ENCODE measurements around the gene RABIF.
"Not testable (repeated sequence)": the region's sequence is repeated elsewhere in the genome, so short reads cannot be mapped to it uniquely, and the experiment has no call there.

Gene RABIF

DNA sequence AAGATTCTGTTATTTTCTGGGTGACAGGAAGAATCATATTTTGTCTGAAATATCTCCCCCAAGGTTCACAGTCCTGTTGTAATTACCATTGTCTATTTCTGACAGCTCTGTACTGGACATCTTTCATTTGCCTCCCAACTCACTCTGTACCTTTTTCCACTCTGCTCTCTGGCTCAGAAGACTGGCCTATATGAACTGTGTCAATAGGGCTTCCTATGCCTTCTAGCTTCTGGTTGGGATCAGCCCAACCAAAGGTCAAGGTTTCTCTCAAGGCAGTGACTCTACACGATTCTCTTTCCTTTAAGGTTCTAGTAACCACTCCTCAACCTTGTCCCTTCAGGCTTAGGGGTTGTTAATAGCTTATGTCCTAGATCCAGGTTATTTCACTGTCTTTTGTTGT is 20.5 kb upstream of the RABIF start:
- H3K9ac ChIP-seq (ENCODE audit: low read length) = no peak overlapping the region
- no peak overlapping the region for H3K27ac ChIP-seq (ENCODE audit: low read depth, low read length)
- H3K9me2 ChIP-seq (replicated peaks; ENCODE audit: insufficient read depth, low read length) = no peaks in the 10 kb centered on the region
- peaks cover 26% of the 10 kb centered on the region; the same call in 1 of the 2 replicates for H3K36me3 ChIP-seq (ENCODE audit: low read length)
- H3K79me2 ChIP-seq (ENCODE audit: insufficient read depth, low read length) = no peaks in the 10 kb centered on the region
- H3K27me3 ChIP-seq (ENCODE audit: low read length) = no peaks in the 10 kb centered on the region
- no peak overlapping the region for H2AFZ ChIP-seq (ENCODE audit: low read depth, low read length, severe bottlenecking)
- no peak overlapping the region for H3K4me2 ChIP-seq (ENCODE audit: low read depth, low read length, poor library complexity, severe bottlenecking)
- H3F3A ChIP-seq (ENCODE audit: insufficient read depth) = no peaks in the 10 kb centered on the region
- no peak for TF ChIP-seq EZH2phosphoT487 (conservative IDR thresholded peaks at IDR 0.05; ENCODE audit: low read length)
- TF ChIP-seq, protein P1, sequence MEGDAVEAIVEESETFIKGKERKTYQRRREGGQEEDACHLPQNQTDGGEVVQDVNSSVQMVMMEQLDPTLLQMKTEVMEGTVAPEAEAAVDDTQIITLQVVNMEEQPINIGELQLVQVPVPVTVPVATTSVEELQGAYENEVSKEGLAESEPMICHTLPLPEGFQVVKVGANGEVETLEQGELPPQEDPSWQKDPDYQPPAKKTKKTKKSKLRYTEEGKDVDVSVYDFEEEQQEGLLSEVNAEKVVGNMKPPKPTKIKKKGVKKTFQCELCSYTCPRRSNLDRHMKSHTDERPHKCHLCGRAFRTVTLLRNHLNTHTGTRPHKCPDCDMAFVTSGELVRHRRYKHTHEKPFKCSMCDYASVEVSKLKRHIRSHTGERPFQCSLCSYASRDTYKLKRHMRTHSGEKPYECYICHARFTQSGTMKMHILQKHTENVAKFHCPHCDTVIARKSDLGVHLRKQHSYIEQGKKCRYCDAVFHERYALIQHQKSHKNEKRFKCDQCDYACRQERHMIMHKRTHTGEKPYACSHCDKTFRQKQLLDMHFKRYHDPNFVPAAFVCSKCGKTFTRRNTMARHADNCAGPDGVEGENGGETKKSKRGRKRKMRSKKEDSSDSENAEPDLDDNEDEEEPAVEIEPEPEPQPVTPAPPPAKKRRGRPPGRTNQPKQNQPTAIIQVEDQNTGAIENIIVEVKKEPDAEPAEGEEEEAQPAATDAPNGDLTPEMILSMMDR (IDR thresholded peaks at IDR 0.05; ENCODE audit: insufficient read depth, low read length, poor library complexity, severe bottlenecking) = no peak
- H4K20me1 ChIP-seq (ENCODE audit: low read depth, low read length) = no peaks in the 10 kb centered on the region
- no peaks in the 10 kb centered on the region for H3K9me3 ChIP-seq (ENCODE audit: insufficient read depth, low read length)
- H3K4me3 ChIP-seq (ENCODE audit: insufficient read depth, low read length, poor library complexity, severe bottlenecking) = no peak overlapping the region

DNA sequence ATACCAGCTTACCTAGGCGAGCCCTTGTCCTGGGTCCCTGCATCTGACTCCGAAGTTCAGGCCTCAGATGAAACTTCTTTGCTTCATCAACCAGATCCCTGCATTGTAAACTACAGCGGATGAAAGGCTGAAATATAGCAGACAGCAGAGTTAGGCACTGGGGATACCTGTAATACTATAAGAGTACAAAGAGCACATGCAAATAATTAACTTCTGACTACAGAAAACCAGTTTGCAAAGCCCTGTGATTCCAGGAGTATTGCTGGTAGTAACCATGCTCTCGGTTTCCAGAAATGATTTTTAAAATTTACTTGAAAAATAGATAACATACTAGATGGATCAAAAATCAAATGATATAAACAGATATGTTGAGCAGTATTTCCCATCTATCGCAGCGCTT is 20.0 kb upstream of the RABIF start:
- Histone ChIP-seq H3K9me3 (ENCODE audit: insufficient read depth, low read length) (no peaks in the 10 kb centered on the region), H3K36me3 (ENCODE audit: low read length) (peaks cover 26% of the 10 kb centered on the region; the same call in 1 of the 2 replicates), H2AFZ (ENCODE audit: low read depth, low read length, severe bottlenecking) (no peak overlapping the region), H3K27ac (ENCODE audit: low read depth, low read length) (no peak overlapping the region), H3K27me3 (ENCODE audit: low read length) (no peaks in the 10 kb centered on the region), H3K4me2 (ENCODE audit: low read depth, low read length, poor library complexity, severe bottlenecking) (no peak overlapping the region), H3K9me2 (replicated peaks; ENCODE audit: insufficient read depth, low read length) (no peaks in the 10 kb centered on the region), H4K20me1 (ENCODE audit: low read depth, low read length) (no peaks in the 10 kb centered on the region), H3K79me2 (ENCODE audit: insufficient read depth, low read length) (no peaks in the 10 kb centered on the region), H3F3A (ENCODE audit: insufficient read depth) (no peaks in the 10 kb centered on the region), H3K9ac (ENCODE audit: low read length) (no peak overlapping the region), H3K4me3 (ENCODE audit: insufficient read depth, low read length, poor library complexity, severe bottlenecking) (no peak overlapping the region)
- TF ChIP-seq, protein P1 (IDR thresholded peaks at IDR 0.05; ENCODE audit: insufficient read depth, low read length, poor library complexity, severe bottlenecking) = no peak
- TF ChIP-seq EZH2phosphoT487 (conservative IDR thresholded peaks at IDR 0.05; ENCODE audit: low read length) = no peak

DNA sequence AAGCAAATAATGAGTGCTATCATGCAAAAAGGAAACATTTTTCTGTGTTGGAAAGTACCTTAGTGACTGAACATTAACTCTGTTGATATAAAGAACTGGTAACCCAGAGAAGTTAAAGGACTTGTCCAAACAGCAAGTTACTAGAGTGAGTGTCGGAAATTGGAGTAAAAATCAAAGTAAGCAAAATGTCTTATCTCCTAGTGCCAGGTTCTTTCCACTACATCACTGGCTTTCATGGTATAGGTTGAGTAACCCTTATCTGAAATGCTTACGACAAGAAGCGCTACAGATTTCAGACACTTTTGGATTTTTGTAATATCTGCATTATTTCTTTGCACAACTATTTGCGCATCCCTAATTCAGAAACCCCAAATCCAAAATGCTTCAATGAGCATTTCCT is 16.4 kb upstream of the RABIF start:
- Histone ChIP-seq H2AFZ (ENCODE audit: low read depth, low read length, severe bottlenecking) (no peak overlapping the region), H3K36me3 (ENCODE audit: low read length) (peaks cover 20% of the 10 kb centered on the region; the same call in 1 of the 2 replicates)

DNA sequence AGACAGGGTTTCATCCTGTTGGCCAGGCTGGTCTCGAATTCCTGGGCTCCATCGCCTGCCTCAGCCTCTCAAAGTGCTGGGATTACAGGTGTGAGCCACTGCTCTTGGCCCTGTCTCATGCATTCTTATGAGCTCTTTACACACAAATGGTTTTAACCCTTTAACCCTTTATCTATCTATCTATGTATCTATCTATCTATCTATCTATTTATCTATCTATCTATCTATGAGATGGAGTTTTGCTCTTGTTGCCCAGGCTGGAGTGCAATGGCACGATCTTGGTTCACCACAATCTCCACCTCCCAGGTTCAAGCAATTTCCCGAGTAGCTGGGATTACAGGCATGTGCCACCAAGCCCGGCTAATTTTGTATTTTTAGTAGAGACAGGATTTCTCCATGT is 14.9 kb upstream of the RABIF start:
- H3K4me3 ChIP-seq (ENCODE audit: insufficient read depth, low read length, poor library complexity, severe bottlenecking); H3K4me2 ChIP-seq (ENCODE audit: low read depth, low read length, poor library complexity, severe bottlenecking); H3K27ac ChIP-seq (ENCODE audit: low read depth, low read length); H3K9ac ChIP-seq (ENCODE audit: low read length); H3K9me3 ChIP-seq (ENCODE audit: insufficient read depth, low read length); H3K79me2 ChIP-seq (ENCODE audit: insufficient read depth, low read length); H4K20me1 ChIP-seq (ENCODE audit: low read depth, low read length); H3K27me3 ChIP-seq (ENCODE audit: low read length); H2AFZ ChIP-seq (ENCODE audit: low read depth, low read length, severe bottlenecking); H3K9me2 ChIP-seq (replicated peaks; ENCODE audit: insufficient read depth, low read length); H3F3A ChIP-seq (ENCODE audit: insufficient read depth): not testable (repeated sequence)
- H3K36me3 ChIP-seq (ENCODE audit: low read length) = peaks cover 11% of the 10 kb centered on the region; the same call in 1 of the 2 replicates

More for the DNA sequence above, 16.4 kb upstream of the RABIF start:
- Histone ChIP-seq H3K4me2 (ENCODE audit: low read depth, low read length, poor library complexity, severe bottlenecking) (no peak overlapping the region), H3K9me2 (replicated peaks; ENCODE audit: insufficient read depth, low read length) (no peaks in the 10 kb centered on the region), H3K9me3 (ENCODE audit: insufficient read depth, low read length) (no peaks in the 10 kb centered on the region), H3K9ac (ENCODE audit: low read length) (no peak overlapping the region), H3K27ac (ENCODE audit: low read depth, low read length) (no peak overlapping the region), H3K79me2 (ENCODE audit: insufficient read depth, low read length) (no peaks in the 10 kb centered on the region), H3K4me3 (ENCODE audit: insufficient read depth, low read length, poor library complexity, severe bottlenecking) (no peak overlapping the region), H3F3A (ENCODE audit: insufficient read depth) (no peaks in the 10 kb centered on the region), H3K27me3 (ENCODE audit: low read length) (no peaks in the 10 kb centered on the region), H4K20me1 (ENCODE audit: low read depth, low read length) (no peaks in the 10 kb centered on the region)
- no peak for TF ChIP-seq EZH2phosphoT487 (conservative IDR thresholded peaks at IDR 0.05; ENCODE audit: low read length)
- TF ChIP-seq, protein P1 (IDR thresholded peaks at IDR 0.05; ENCODE audit: insufficient read depth, low read length, poor library complexity, severe bottlenecking) = no peak

Data from SU-DHL-6 (cell line).